HEK293 (cell line): ENCODE results near the gene NUDT22.

Experiments used
- ZNF558 ChIP-seq: fragments of 450-650 bp; formaldehyde crosslinking; IDR thresholded peaks from 2 replicates; pipeline ENCODE4 v1.5.1; 2016; ENCODE audit warnings: missing biosample characterization, missing genetic modification characterization
- ZNF776 ChIP-seq: fragments of 450-650 bp; formaldehyde crosslinking; IDR thresholded peaks from 2 replicates; pipeline ENCODE4 v1.5.0; 2017; ENCODE audit warnings: missing biosample characterization, missing genetic modification characterization, borderline replicate concordance
- TF ChIP-seq, protein P1 (sequence below): fragments of 450-650 bp; formaldehyde crosslinking; IDR thresholded peaks from 2 replicates; pipeline ENCODE4 v1.5.1; 2016; ENCODE audit warnings: missing biosample characterization, missing genetic modification characterization

GRCh38 chr11:64208086-64208795 lies 17.8 kb upstream of the NUDT22 start:
- TF ChIP-seq ZNF776 (tag by site-specific recombination): no peak
- TF ChIP-seq, protein P1, sequence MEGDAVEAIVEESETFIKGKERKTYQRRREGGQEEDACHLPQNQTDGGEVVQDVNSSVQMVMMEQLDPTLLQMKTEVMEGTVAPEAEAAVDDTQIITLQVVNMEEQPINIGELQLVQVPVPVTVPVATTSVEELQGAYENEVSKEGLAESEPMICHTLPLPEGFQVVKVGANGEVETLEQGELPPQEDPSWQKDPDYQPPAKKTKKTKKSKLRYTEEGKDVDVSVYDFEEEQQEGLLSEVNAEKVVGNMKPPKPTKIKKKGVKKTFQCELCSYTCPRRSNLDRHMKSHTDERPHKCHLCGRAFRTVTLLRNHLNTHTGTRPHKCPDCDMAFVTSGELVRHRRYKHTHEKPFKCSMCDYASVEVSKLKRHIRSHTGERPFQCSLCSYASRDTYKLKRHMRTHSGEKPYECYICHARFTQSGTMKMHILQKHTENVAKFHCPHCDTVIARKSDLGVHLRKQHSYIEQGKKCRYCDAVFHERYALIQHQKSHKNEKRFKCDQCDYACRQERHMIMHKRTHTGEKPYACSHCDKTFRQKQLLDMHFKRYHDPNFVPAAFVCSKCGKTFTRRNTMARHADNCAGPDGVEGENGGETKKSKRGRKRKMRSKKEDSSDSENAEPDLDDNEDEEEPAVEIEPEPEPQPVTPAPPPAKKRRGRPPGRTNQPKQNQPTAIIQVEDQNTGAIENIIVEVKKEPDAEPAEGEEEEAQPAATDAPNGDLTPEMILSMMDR (tag by site-specific recombination): no peak
- TF ChIP-seq ZNF558 (tag by site-specific recombination): no peak
